NOMO-1 treated with DMSO at 0.1 percent for 48 hours (cell line): ENCODE measurements around the gene PAQR8.

Source experiments
- DNase-seq: peaks from one replicate; lab custom pipeline; 2025; ENCODE audit not compliant: unreplicated experiment; lab: John Stamatoyannopoulos, UW

The PAQR8 gene

DNA sequence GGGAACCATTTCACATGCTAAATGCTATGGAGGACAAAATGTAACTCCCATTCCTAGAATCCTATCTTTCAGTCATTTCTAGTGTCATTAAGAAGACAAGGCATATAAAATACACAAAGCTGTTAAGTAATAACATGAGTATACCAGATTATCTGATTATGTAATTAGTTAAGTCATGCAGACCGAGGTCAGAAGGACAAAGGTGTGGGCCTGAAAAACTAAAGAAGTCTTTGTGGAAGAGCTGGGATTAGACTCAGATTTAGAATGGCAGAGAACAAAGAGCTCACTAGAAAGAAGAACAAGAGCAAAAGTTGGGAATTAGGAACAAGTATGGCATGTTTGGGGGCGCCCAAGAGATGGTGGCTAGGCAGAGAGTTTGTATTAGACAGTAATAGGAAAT, 95.1 kb downstream of the PAQR8 start:
- no peak for DNase-seq
